ENCODE data around the gene TNIK. TPM values are rescaled to one million over a fixed set of nuclear protein-coding genes. Genes with fewer than 3 reads are reported as not detected.
"Not testable (repeated sequence)": the region's sequence is repeated elsewhere in the genome, so short reads cannot be mapped to it uniquely, and the experiment has no call there.

Gene TNIK
- polyA plus RNA-seq, 1 donor, result 32.3 TPM

GRCh38 chr3:171304498-171304897 is 155.7 kb downstream of the TNIK start:
- H3K4me3 ChIP-seq (ENCODE audit: low read length); H3K4me1 ChIP-seq (ENCODE audit: control insufficient read depth, insufficient read depth, low read length); H3K27ac ChIP-seq (ENCODE audit: low read length); H3K36me3 ChIP-seq (ENCODE audit: control insufficient read depth, insufficient read depth, low read length); H3K9me3 ChIP-seq (ENCODE audit: control insufficient read depth, low read depth, low read length); DNase-seq; H3K27me3 ChIP-seq (ENCODE audit: control insufficient read depth, insufficient read depth, low read length): not testable (repeated sequence)
- no CpG with 5 or more reads among the region's 4 CpGs for WGBS (ENCODE audit: insufficient coverage, low lambda C conversion rate)

- not testable (repeated sequence) for H3K36me3 ChIP-seq (ENCODE audit: control insufficient read depth, insufficient read depth, low read length); DNase-seq; H3K27ac ChIP-seq (ENCODE audit: low read length); H3K27me3 ChIP-seq (ENCODE audit: control insufficient read depth, insufficient read depth, low read length); H3K4me3 ChIP-seq (ENCODE audit: low read length); H3K9me3 ChIP-seq (ENCODE audit: control insufficient read depth, low read depth, low read length); H3K4me1 ChIP-seq (ENCODE audit: control insufficient read depth, insufficient read depth, low read length)
- no CpG with 5 or more reads among the region's 1 CpG for WGBS (ENCODE audit: insufficient coverage, low lambda C conversion rate)
Observed at GRCh38 chr3:171304017-171304416, 156.2 kb downstream of the TNIK start.

GRCh38 chr3:171301998-171302397 is 158.2 kb downstream of the TNIK start:
- no peak for DNase-seq
- no CpG with 5 or more reads among the region's 1 CpG for WGBS (ENCODE audit: insufficient coverage, low lambda C conversion rate)
- H3K9me3 ChIP-seq (ENCODE audit: control insufficient read depth, low read depth, low read length), result no peaks in the 10 kb centered on the region
- H3K27ac ChIP-seq (ENCODE audit: low read length), result no peak overlapping the region
- H3K4me1 ChIP-seq (ENCODE audit: control insufficient read depth, insufficient read depth, low read length), result no peaks in the 10 kb centered on the region
- H3K36me3 ChIP-seq (ENCODE audit: control insufficient read depth, insufficient read depth, low read length), result no peaks in the 10 kb centered on the region
- H3K27me3 ChIP-seq (ENCODE audit: control insufficient read depth, insufficient read depth, low read length), result no peaks in the 10 kb centered on the region
- no peak overlapping the region for H3K4me3 ChIP-seq (ENCODE audit: low read length)

DNA sequence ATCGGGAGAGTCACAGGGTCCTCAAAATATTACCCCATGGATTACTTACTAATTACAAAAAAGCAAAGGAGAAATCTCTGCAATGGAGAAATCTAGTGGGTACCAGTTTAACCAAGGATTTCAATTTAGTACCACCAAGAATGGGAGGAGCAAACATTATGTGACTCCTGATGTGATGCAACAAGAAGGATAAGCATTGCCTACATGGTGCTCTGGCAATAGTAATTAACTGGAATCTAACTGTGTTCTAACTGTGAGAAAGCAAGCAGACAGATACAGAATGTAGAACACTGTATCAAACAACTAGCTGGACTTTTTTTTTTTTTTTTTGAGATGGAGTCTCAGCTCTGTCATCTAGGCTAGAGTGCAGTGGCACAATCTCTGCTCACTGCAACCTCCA is 159.2 kb downstream of the TNIK start:
- Histone ChIP-seq H3K9me3 (ENCODE audit: control insufficient read depth, low read depth, low read length) (no peaks in the 10 kb centered on the region), H3K4me3 (ENCODE audit: low read length) (no peak overlapping the region), H3K27ac (ENCODE audit: low read length) (no peak overlapping the region), H3K27me3 (ENCODE audit: control insufficient read depth, insufficient read depth, low read length) (no peaks in the 10 kb centered on the region), H3K4me1 (ENCODE audit: control insufficient read depth, insufficient read depth, low read length) (no peaks in the 10 kb centered on the region), H3K36me3 (ENCODE audit: control insufficient read depth, insufficient read depth, low read length) (no peaks in the 10 kb centered on the region)
- no CpG with 5 or more reads among the region's 1 CpG for WGBS (ENCODE audit: insufficient coverage, low lambda C conversion rate)
- no peak for DNase-seq

DNA sequence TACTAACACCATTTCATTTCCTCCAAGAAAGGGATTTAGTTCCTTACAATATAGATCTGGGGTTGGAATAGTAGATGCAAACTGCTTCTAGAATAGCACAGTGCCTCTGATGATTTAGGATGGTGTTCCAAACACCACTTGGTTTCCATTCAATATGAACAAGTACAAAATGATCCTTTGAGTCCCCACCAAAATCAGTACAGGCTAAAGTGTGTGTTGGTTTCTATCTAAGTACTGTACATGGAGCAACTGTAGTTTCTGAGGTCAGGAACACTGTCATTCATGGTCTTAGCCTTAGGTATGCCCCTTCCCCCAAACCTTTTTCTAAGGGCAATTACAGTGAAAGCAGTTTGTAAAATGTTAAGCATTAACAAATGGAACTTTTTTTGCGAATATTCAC is 162.3 kb downstream of the TNIK start:
- WGBS (ENCODE audit: insufficient coverage, low lambda C conversion rate), result no CpG with 5 or more reads among the region's 1 CpG

DNA sequence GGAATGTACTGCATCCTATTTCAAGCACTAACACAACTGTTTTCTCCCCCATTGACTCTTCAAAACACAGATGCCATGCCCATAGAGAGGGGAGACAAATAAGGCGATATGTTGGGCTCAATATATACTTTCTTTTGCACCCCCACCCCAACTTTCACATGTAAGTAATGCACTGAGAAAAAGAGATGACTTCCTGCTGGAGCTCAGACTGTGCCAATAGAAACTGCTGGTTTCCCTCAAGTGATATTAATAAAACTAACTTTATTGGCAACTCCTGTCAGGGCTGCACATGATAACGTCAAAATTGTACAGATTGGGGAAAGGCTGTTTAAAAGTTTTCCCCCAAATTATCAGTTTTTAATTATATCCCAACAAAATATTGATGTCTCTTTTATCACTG is 163.0 kb downstream of the TNIK start:
- WGBS (ENCODE audit: insufficient coverage, low lambda C conversion rate), result no CpG with 5 or more reads among the region's 2 CpGs
- no peaks in the 10 kb centered on the region for H3K27me3 ChIP-seq (ENCODE audit: control insufficient read depth, insufficient read depth, low read length)
- H3K36me3 ChIP-seq (ENCODE audit: control insufficient read depth, insufficient read depth, low read length), result no peaks in the 10 kb centered on the region

More for the DNA sequence above, 162.3 kb downstream of the TNIK start:
- DNase-seq, result no peak
- Histone ChIP-seq H3K27me3 (ENCODE audit: control insufficient read depth, insufficient read depth, low read length) (no peaks in the 10 kb centered on the region), H3K4me3 (ENCODE audit: low read length) (no peak overlapping the region), H3K36me3 (ENCODE audit: control insufficient read depth, insufficient read depth, low read length) (no peaks in the 10 kb centered on the region), H3K4me1 (ENCODE audit: control insufficient read depth, insufficient read depth, low read length) (no peaks in the 10 kb centered on the region), H3K9me3 (ENCODE audit: control insufficient read depth, low read depth, low read length) (no peaks in the 10 kb centered on the region), H3K27ac (ENCODE audit: low read length) (no peak overlapping the region)

GRCh38 chr3:171295484-171296373 is 164.5 kb downstream of the TNIK start:
- H3K27ac ChIP-seq (ENCODE audit: low read length), result no peak overlapping the region
- no peak for DNase-seq
- no CpG with 5 or more reads among the region's 5 CpGs for WGBS (ENCODE audit: insufficient coverage, low lambda C conversion rate)

More for the DNA sequence above, 163.0 kb downstream of the TNIK start:
- Histone ChIP-seq H3K4me3 (ENCODE audit: low read length) (no peak overlapping the region), H3K4me1 (ENCODE audit: control insufficient read depth, insufficient read depth, low read length) (no peaks in the 10 kb centered on the region), H3K9me3 (ENCODE audit: control insufficient read depth, low read depth, low read length) (no peaks in the 10 kb centered on the region), H3K27ac (ENCODE audit: low read length) (no peak overlapping the region)
- no peak for DNase-seq

DNA sequence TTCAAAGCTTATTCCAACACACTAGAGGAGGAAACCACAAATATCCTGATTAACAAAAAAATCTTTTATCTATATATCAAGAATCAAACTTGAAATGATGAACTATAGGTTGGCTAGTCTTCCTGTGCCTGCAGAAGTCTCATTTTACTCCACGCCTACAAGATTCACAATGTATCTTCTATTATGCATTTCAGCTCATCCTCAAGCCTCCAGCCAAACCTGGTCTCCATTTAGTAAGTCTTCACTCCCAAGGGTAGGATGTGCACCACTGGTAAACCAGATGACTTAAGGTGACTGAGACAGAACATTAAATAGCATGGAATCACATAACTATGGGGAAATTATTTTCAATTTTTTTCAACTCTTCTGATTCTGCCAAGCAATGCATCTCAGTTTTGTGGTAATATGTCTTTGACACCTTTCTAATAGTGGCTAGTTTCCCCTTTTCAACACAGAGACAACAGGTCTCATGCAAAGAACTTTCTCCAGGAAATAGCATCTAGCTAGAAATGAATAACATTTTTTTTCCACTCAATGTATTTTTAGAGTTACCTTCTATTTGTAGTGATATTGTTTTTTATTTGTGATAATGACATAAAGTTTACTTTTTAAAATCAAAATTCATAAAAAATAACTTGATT is 166.9 kb downstream of the TNIK start:
- Histone ChIP-seq H3K27ac (ENCODE audit: low read length) (no peak overlapping the region), H3K4me1 (ENCODE audit: control insufficient read depth, insufficient read depth, low read length) (no peaks in the 10 kb centered on the region), H3K9me3 (ENCODE audit: control insufficient read depth, low read depth, low read length) (no peaks in the 10 kb centered on the region), H3K27me3 (ENCODE audit: control insufficient read depth, insufficient read depth, low read length) (no peaks in the 10 kb centered on the region), H3K36me3 (ENCODE audit: control insufficient read depth, insufficient read depth, low read length) (no peaks in the 10 kb centered on the region), H3K4me3 (ENCODE audit: low read length) (no peak overlapping the region)
- WGBS (ENCODE audit: insufficient coverage, low lambda C conversion rate), result 100% methylated on average over 1 of the region's 1 CpG
- no peak for DNase-seq

More at GRCh38 chr3:171295484-171296373, 164.5 kb downstream of the TNIK start:
- Histone ChIP-seq H3K36me3 (ENCODE audit: control insufficient read depth, insufficient read depth, low read length) (no peaks in the 10 kb centered on the region), H3K27me3 (ENCODE audit: control insufficient read depth, insufficient read depth, low read length) (no peaks in the 10 kb centered on the region), H3K4me1 (ENCODE audit: control insufficient read depth, insufficient read depth, low read length) (no peaks in the 10 kb centered on the region), H3K4me3 (ENCODE audit: low read length) (no peak overlapping the region), H3K9me3 (ENCODE audit: control insufficient read depth, low read depth, low read length) (no peaks in the 10 kb centered on the region)

DNA sequence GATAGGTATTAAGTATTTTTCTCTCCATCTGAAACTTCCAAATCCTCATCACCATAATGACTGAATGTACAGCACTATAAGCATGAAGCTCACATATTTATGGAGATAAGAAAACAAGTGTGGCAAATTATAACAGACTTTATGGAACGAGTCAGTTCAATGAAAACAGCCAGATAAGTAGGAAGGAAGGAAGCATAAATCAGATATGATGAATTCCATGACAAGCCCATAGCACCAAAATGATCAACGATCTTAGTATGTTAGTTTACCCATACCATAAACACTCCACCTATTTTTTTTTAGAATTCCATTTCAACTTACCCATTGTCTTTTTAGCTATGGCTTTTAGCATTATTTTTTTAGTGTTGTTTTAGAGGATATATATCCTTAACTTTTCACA is 169.5 kb downstream of the TNIK start:
- Histone ChIP-seq H3K27me3 (ENCODE audit: control insufficient read depth, insufficient read depth, low read length) (no peaks in the 10 kb centered on the region), H3K36me3 (ENCODE audit: control insufficient read depth, insufficient read depth, low read length) (no peaks in the 10 kb centered on the region), H3K4me3 (ENCODE audit: low read length) (no peak overlapping the region), H3K9me3 (ENCODE audit: control insufficient read depth, low read depth, low read length) (no peaks in the 10 kb centered on the region), H3K4me1 (ENCODE audit: control insufficient read depth, insufficient read depth, low read length) (no peaks in the 10 kb centered on the region), H3K27ac (ENCODE audit: low read length) (no peak overlapping the region)
- WGBS (ENCODE audit: insufficient coverage, low lambda C conversion rate), result 40% methylated on average over 1 of the region's 2 CpGs
- no peak for DNase-seq

- H3K4me1 ChIP-seq (ENCODE audit: control insufficient read depth, insufficient read depth, low read length), result no peaks in the 10 kb centered on the region
- H3K36me3 ChIP-seq (ENCODE audit: control insufficient read depth, insufficient read depth, low read length), result no peaks in the 10 kb centered on the region
- H3K27ac ChIP-seq (ENCODE audit: low read length), result no peak overlapping the region
- H3K4me3 ChIP-seq (ENCODE audit: low read length), result no peak overlapping the region
- no peak for DNase-seq
- H3K27me3 ChIP-seq (ENCODE audit: control insufficient read depth, insufficient read depth, low read length), result no peaks in the 10 kb centered on the region
- no peaks in the 10 kb centered on the region for H3K9me3 ChIP-seq (ENCODE audit: control insufficient read depth, low read depth, low read length)
Observed at GRCh38 chr3:171289291-171289690, 170.9 kb downstream of the TNIK start.

All from large intestine (tissue), 3 donors.